GM19238 (cell line): ENCODE measurements around the gene NEGR1.
"Not testable (repeated sequence)": the region's sequence is repeated elsewhere in the genome, so short reads cannot be mapped to it uniquely, and the experiment has no call there.

Experiments used
- DNase-seq: peaks from one replicate; pipeline ENCODE4 v3.0.0; 2011; ENCODE audit warnings: low spot score; ENCODE audit not compliant: insufficient read length

NEGR1 gene

DNA sequence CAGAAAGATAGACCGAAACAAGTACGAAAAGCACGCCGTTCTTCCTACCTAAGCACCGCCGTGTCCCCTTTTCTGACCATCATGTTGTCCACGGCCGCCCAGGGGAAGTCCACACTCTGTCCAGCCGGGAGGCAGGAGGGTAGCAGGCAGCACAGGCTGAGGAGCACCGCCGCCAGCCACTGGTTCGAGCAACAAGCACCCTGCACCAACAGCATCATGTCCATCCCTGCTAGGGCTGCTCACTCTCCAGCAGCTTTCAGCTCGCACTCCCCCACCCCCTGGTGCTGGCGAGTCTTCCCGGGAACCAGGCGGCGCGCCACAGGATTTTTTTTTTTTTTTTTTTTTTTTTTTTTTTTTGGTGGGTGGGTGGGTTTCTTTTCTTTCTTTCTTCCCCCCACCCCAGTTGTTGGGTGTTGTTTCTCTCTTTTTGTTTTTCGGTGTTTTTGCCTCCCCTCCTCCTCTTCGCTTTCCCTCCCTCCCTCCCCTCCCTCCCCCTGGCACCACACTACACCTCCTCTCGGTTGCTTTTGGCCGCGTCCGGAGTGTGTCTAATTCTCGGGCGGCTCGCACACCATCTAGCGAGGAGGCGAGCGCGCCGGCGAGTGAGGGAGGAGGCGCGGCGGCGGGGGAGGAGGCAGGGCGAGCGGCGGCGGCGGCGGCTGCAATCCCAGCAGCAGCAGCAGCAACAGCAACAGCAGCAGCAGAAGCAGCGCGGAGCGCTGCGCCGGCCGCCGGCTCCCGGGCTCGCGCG, at the start of gene NEGR1:
NEGR1 (minus strand) TSS at position 269 of the 751 bp plus-strand sequence.
- no peak for DNase-seq

GRCh38 chr1:72326494-72326893, 44.2 kb upstream of the NEGR1 start:
- DNase-seq = no peak

GRCh38 chr1:72324451-72324850, 42.1 kb upstream of the NEGR1 start:
- no peak for DNase-seq

DNA sequence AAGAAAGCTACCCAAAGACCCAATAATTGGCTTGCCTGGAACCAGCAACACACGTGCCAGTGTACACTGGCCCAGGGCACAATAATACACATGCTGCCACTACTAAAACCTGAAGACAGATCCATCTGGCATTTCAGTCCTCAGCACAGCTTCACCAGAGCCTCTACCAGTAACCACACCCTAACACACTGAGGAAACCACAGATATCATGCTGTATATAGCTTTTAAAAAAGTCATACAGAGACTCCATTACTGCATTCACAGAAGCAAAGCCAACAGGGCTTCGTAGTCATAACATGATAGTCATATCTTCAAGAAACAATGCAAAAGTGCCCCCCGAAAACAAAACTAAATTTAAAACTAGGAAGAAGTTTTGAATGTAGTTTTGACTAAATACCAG, 40.6 kb upstream of the NEGR1 start:
- no peak for DNase-seq

DNA sequence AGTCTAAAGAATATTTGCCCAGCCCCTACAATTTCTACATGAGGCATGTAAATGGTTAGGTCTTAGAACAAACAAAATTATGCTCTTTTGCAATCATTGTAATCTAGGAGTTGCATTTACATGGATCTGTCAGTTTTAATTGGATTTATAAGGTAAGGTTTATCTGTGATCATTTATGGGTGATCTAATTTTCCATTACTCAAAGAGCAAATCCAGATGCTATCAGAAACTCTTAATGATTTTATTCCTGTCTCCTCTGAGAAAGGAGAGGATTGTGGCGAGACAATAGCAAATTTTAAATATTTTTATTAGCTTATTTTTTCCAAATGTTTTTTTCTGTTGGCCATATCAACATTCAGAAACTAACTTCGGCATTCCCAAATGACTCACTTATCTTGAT, 14.2 kb upstream of the NEGR1 start:
- no peak for DNase-seq

DNA sequence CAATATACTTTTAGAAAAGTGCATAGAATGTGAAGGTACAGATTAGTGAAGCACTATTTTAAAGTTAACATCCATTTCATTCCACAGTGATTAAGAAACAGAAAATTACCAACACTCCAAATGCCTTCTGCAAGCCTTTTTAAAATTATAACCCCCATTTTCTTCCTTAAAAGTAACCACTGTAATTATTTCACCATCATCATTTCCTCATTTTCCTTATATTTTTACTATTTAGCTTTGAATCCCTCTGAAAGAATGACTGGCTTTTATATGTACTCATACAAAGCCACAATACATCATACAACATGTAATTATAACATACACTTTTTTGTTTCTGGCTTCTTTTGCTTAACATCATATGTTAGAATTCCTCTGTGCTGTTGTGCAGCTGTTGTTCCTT, 6.5 kb upstream of the NEGR1 start:
- no peak for DNase-seq

GRCh38 chr1:72286401-72286800, 4.1 kb upstream of the NEGR1 start:
- no peak for DNase-seq

- no peak for DNase-seq
These were observed 2.7 kb upstream of the NEGR1 start for GRCh38 chr1:72285074-72285425.

- DNase-seq = no peak
These were observed 2.2 kb upstream of the NEGR1 start for GRCh38 chr1:72284348-72285073.

- no peak for DNase-seq
These were observed 1.7 kb upstream of the NEGR1 start for GRCh38 chr1:72284084-72284347.

DNA sequence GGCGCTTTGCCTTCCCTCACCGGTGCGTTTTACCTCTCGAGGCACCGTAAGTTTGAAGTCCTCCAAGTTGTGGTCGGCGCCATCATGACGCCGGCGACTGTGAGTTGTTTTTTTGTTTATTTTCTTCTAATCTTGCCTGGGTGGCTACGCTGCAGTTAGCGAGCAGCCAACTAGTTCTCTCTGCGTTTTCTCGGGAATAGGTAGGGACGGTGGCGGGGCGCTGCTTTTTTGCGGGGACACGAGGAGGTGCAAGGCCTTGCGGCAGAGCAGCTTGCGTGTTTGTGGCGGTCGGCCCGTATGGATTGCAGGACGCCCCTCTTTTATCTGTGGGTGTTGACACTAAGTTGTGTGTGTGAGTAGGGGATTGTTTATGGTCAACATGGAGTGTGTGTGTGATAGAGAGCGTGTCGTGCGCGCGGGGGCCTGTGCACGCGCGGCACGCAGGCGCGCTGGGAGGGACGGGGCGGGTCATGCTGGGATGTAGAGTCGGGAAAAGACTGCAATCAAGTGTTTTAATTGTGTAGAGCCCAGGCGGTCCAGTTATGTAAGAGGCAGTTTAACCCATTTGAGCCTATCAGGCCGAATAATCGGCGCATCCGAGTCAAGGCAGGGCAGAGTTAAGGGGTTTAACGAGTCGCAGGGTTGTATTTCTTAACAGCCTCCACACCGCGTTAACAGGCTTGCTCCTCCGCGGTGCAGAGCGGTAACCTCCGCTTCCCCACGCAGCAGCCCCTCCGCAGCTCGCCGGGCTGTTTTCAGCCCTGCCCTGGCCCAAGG, 1.2 kb upstream of the NEGR1 start:
- DNase-seq = no peak

DNA sequence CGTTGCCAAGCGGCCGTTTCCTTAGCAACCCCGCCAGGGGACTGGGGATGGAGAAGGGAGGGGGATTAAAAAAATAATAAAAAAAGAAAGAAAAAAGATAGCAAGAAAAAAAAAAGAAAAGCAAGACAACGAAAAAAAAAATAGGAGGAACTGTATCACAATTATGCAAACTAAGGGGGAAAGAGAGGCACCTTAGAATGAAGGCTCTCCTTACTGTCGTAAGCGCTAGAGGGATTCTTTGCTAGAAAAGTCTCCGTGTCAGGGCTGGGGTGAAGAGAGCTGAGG, 625 bp upstream of the NEGR1 start:
- DNase-seq = no peak

DNA sequence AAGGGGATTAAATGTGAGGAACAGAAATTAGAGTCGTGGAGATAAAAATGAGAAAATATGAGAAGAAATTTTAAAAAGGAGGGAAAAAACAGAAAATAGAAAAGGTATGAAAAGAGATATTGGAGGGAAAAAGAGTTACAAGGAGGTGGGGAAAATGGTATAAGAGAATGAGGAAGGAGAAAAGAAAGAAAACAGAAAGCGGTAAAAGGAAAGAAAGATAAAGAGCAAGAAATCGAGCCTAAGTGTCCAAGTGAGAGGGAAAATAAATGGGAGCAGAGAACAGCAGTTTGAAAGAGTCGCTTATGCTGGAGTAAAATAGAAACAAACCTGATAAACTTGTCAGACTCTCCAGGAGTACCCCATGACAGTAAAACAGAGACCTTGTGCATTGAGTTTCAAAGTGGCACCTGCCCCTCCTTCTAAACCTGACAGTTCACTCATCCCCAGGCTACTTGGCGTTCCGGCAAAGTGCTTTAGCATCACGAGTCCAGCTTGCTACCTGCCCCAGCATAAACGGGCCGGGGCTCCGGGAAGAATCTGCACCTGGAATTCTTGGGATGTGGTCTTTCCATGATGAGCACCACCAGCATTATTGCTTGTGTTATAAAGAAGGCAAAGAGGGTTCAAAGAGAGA, 585 bp downstream of the NEGR1 start:
- no peak for DNase-seq

GRCh38 chr1:72281144-72281543, 1.2 kb downstream of the NEGR1 start:
- no peak for DNase-seq

DNA sequence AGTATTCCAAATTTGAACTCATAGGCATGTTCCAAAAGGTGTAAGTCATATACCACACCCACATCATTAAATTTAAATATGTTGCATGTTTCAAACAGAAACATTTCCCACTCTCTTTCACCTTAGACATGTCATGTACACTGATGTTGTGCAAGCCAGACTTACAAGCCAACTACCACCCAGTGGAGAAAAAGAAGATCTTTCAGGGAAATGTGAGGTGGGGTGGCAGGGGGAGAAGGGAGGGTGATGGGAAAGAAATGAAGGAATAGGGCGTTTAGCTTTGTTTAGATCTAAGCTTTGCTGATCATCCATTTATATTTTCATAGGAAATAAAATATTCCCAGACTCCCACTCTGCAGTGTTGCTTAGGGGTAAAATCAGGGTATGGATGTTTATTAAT, 1.6 kb downstream of the NEGR1 start:
- DNase-seq = no peak

DNA sequence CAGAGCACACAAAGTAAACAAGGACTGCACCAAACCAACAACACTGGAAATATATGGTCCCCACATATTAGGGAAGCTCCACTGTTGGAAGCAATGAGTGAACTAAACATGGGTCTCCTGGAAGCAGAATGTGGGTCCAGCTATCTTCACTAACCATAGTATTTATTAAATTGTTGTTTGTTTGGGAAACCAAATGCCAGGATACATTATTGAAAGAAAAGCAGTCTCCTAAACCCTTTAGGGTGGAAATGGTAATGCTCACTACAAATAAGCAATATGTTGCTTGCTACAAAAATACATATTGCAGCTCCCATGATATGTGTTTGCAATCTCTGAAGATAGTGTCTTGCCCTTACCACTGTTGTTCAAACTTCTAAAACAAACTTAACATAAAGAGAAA, 2.2 kb downstream of the NEGR1 start:
- DNase-seq = no peak

DNA sequence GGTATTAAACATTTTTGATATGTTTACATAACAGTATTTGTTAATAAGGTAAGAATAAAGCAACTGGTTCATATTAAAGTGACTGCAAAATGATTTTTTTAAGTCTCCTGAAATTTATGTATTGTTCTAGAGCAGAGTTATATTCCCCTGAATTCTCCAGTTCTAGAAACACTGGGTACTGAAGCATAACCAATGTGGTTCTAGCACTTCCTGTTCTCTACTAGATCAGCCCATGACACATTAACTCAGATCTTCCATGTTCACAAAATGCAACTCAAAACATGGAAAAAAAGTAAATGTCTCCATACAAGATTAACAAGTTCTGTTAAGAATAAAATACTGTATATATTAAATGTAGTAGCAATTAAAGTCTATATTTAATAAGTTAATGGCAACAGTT, 3.9 kb downstream of the NEGR1 start:
- DNase-seq = no peak

- DNase-seq = no peak
These were observed 10.7 kb downstream of the NEGR1 start for GRCh38 chr1:72271555-72272085.

DNA sequence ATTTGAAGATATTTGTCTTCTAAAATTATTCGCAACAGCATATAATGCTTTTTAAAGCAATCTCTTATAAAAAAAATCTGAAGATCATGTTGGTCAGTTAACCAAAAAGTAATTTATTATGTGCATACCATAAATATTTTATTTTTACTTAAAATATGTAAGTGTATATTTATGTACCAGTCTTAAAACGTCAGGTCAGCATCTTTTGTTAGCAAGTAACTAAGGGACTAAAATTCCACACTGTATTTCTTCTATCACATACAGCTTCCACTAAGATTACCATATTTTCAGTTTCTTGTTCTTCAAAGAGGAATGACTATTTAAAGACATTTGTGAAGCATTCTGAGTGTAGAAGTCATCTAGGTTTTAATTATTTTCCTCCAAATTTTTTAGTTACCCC, 19.6 kb downstream of the NEGR1 start:
- DNase-seq = no peak

- DNase-seq = no peak
These were observed 29.2 kb downstream of the NEGR1 start for GRCh38 chr1:72253132-72253531.

- no peak for DNase-seq
These were observed 40.9 kb downstream of the NEGR1 start for GRCh38 chr1:72241397-72241796.

- DNase-seq = not testable (repeated sequence)
These were observed 46.4 kb downstream of the NEGR1 start for GRCh38 chr1:72235931-72236330.
